Liver (tissue), 3 donors: ENCODE data around the gene JDP2.

Experiments used
- JUND ChIP-seq, 2 donors: IDR thresholded peaks; 2 replicates each; pipeline ENCODE4 v1.6.1; 2016; ENCODE audit warnings: antibody characterized with exemption in 2 of 2
- SP1 ChIP-seq: IDR thresholded peaks from 2 replicates; pipeline ENCODE4 v1.6.1; 2018; ENCODE audit warnings: antibody characterized with exemption, mild to moderate bottlenecking
- TAF1 ChIP-seq: conservative IDR thresholded peaks from 2 replicates; pipeline ENCODE4 v1.6.1; 2016; ENCODE audit warnings: antibody characterized with exemption, mild to moderate bottlenecking
- TF ChIP-seq, protein P1 (sequence below): IDR thresholded peaks from 2 replicates; pipeline ENCODE4 v1.6.1; 2016; ENCODE audit warnings: antibody characterized with exemption, mild to moderate bottlenecking
- TF ChIP-seq, protein P2 (sequence below): fragments of 150-350 bp; IDR thresholded peaks from 2 replicates; pipeline ENCODE4 v1.5.1; 2017; ENCODE audit warnings: improper control_type of control experiment, low read depth, low read length; ENCODE audit not compliant: missing input control
- TF ChIP-seq, protein P3 (sequence below): IDR thresholded peaks from 2 replicates; pipeline ENCODE4 v1.6.1; 2016; ENCODE audit warnings: antibody characterized with exemption
- donor health status: healthy.
- donor health status: healthy.

GRCh38 chr14:75380656-75381055, 47.2 kb upstream of the JDP2 start:
- TF ChIP-seq, protein P1, sequence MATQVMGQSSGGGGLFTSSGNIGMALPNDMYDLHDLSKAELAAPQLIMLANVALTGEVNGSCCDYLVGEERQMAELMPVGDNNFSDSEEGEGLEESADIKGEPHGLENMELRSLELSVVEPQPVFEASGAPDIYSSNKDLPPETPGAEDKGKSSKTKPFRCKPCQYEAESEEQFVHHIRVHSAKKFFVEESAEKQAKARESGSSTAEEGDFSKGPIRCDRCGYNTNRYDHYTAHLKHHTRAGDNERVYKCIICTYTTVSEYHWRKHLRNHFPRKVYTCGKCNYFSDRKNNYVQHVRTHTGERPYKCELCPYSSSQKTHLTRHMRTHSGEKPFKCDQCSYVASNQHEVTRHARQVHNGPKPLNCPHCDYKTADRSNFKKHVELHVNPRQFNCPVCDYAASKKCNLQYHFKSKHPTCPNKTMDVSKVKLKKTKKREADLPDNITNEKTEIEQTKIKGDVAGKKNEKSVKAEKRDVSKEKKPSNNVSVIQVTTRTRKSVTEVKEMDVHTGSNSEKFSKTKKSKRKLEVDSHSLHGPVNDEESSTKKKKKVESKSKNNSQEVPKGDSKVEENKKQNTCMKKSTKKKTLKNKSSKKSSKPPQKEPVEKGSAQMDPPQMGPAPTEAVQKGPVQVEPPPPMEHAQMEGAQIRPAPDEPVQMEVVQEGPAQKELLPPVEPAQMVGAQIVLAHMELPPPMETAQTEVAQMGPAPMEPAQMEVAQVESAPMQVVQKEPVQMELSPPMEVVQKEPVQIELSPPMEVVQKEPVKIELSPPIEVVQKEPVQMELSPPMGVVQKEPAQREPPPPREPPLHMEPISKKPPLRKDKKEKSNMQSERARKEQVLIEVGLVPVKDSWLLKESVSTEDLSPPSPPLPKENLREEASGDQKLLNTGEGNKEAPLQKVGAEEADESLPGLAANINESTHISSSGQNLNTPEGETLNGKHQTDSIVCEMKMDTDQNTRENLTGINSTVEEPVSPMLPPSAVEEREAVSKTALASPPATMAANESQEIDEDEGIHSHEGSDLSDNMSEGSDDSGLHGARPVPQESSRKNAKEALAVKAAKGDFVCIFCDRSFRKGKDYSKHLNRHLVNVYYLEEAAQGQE: no peak
- TF ChIP-seq TAF1: no peak
- TF ChIP-seq, protein P2, sequence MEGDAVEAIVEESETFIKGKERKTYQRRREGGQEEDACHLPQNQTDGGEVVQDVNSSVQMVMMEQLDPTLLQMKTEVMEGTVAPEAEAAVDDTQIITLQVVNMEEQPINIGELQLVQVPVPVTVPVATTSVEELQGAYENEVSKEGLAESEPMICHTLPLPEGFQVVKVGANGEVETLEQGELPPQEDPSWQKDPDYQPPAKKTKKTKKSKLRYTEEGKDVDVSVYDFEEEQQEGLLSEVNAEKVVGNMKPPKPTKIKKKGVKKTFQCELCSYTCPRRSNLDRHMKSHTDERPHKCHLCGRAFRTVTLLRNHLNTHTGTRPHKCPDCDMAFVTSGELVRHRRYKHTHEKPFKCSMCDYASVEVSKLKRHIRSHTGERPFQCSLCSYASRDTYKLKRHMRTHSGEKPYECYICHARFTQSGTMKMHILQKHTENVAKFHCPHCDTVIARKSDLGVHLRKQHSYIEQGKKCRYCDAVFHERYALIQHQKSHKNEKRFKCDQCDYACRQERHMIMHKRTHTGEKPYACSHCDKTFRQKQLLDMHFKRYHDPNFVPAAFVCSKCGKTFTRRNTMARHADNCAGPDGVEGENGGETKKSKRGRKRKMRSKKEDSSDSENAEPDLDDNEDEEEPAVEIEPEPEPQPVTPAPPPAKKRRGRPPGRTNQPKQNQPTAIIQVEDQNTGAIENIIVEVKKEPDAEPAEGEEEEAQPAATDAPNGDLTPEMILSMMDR: no peak
- no peak for TF ChIP-seq JUND (IDR thresholded peaks at IDR 0.05)
- TF ChIP-seq, protein P3, sequence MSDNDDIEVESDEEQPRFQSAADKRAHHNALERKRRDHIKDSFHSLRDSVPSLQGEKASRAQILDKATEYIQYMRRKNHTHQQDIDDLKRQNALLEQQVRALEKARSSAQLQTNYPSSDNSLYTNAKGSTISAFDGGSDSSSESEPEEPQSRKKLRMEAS: no peak
- TF ChIP-seq SP1: no peak
